Transverse colon (tissue), 4 donors: ENCODE data around the gene P4HTM.

Experiments used
- EP300 ChIP-seq: sonication (generic); formaldehyde crosslinking; IDR thresholded peaks from one replicate; pipeline ENCODE4 v1.6.1; 2017; ENCODE audit warnings: antibody characterized with exemption, low read depth
- POLR2A ChIP-seq: fragments of 450-650 bp; IDR thresholded peaks from one replicate; pipeline ENCODE4 v1.6.1; 2016; ENCODE audit warnings: antibody characterized with exemption, mild to moderate bottlenecking, moderate library complexity
- POLR2AphosphoS5 ChIP-seq, 3 donors: sonication (generic); formaldehyde crosslinking; IDR thresholded peaks; one replicate each; pipeline ENCODE4 v1.6.1; 2016; ENCODE audit warnings: antibody characterized with exemption in 3 of 3
- TF ChIP-seq, protein P1 (sequence below), 5 experiments: fragments of 200-600 bp in 3 of 5; fragments of 450-650 bp in 2 of 5; sonication (generic) in 3 of 5; IDR thresholded peaks; 1 replicate in 2 of 5; 2 replicates in 3 of 5; pipeline ENCODE4 v1.5.1; 2016 to 2017; ENCODE audit warnings: antibody characterized with exemption in 5 of 5, inconsistent platforms in 3 of 5, mild to moderate bottlenecking in 2 of 5, moderate library complexity in 1 of 5

DNA sequence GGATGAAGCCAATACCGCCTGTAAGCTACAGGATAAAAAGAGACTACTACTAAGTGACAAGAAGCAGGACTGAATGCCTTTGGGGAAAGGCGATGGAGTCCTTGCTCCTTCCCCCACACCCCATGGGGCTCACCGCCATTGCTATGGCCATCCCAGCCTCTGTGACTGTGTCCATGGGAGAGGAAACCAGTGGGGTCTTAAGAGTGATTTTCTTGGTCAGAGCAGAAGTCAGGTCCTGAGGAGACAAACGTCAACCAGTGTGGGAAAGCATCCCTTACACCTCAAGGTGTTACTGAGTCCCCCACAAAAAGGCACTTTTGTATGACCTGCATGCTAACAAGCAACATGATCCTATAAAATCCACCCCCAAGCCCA is 38.2 kb downstream of the P4HTM start:
- TF ChIP-seq, protein P1, sequence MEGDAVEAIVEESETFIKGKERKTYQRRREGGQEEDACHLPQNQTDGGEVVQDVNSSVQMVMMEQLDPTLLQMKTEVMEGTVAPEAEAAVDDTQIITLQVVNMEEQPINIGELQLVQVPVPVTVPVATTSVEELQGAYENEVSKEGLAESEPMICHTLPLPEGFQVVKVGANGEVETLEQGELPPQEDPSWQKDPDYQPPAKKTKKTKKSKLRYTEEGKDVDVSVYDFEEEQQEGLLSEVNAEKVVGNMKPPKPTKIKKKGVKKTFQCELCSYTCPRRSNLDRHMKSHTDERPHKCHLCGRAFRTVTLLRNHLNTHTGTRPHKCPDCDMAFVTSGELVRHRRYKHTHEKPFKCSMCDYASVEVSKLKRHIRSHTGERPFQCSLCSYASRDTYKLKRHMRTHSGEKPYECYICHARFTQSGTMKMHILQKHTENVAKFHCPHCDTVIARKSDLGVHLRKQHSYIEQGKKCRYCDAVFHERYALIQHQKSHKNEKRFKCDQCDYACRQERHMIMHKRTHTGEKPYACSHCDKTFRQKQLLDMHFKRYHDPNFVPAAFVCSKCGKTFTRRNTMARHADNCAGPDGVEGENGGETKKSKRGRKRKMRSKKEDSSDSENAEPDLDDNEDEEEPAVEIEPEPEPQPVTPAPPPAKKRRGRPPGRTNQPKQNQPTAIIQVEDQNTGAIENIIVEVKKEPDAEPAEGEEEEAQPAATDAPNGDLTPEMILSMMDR (IDR thresholded peaks at IDR 0.05), result no peak
- TF ChIP-seq POLR2A, result no peak
- TF ChIP-seq POLR2AphosphoS5 (IDR thresholded peaks at IDR 0.05), result no peak
- no peak for TF ChIP-seq EP300
